GM19239 (cell line): ENCODE results near the gene TMEM60.

Experiments
- DNase-seq: peaks from one replicate; pipeline ENCODE4 v3.0.0; 2011; ENCODE audit warnings: low spot score; ENCODE audit not compliant: insufficient read length
- FAIRE-seq: peaks from 2 replicates; lab custom pipeline; 2011; peaks lifted over from hg19 to GRCh38; lab: Jason Lieb, UNC

Gene TMEM60

GRCh38 chr7:77783111-77783510, 15.1 kb downstream of the TMEM60 start:
- FAIRE-seq (no peak), DNase-seq (no peak)

GRCh38 chr7:77782383-77782782, 15.9 kb downstream of the TMEM60 start:
- DNase-seq (no peak), FAIRE-seq (no peak)

- peak; percentile 75 for FAIRE-seq
- no peak for DNase-seq
Measured at GRCh38 chr7:77778535-77778934, 19.7 kb downstream of the TMEM60 start.

- no peak for FAIRE-seq
- DNase-seq: no peak
Measured at GRCh38 chr7:77771901-77772300, 26.3 kb downstream of the TMEM60 start.

- no peak for FAIRE-seq
- DNase-seq: no peak
Measured at GRCh38 chr7:77770316-77770715, 27.9 kb downstream of the TMEM60 start.

- DNase-seq (no peak), FAIRE-seq (peak; percentile 51)
Measured at GRCh38 chr7:77766801-77767605, 31.2 kb downstream of the TMEM60 start.

GRCh38 chr7:77765906-77766800, 32.1 kb downstream of the TMEM60 start:
- DNase-seq: no peak
- FAIRE-seq: peak; percentile 28

GRCh38 chr7:77765481-77765880, 32.8 kb downstream of the TMEM60 start:
- FAIRE-seq: peak; percentile 26
- no peak for DNase-seq

- FAIRE-seq: peak; percentile 26
Measured at GRCh38 chr7:77760809-77761453, 37.3 kb downstream of the TMEM60 start.

GRCh38 chr7:77759294-77759889, 38.8 kb downstream of the TMEM60 start:
- DNase-seq (no peak), FAIRE-seq (peak; percentile 68)

More at GRCh38 chr7:77760809-77761453, 37.3 kb downstream of the TMEM60 start:
- DNase-seq: no peak

- DNase-seq: peak; percentile 8
- peak; percentile 77 for FAIRE-seq
Measured at GRCh38 chr7:77757589-77757988, 40.6 kb downstream of the TMEM60 start.

GRCh38 chr7:77753173-77753572, 45.1 kb downstream of the TMEM60 start:
- DNase-seq (no peak), FAIRE-seq (no peak)

GRCh38 chr7:77752016-77752415, 46.2 kb downstream of the TMEM60 start:
- FAIRE-seq (peak; percentile 4), DNase-seq (no peak)

- FAIRE-seq: no peak
- no peak for DNase-seq
Measured at GRCh38 chr7:77747718-77748117, 50.5 kb downstream of the TMEM60 start.

- no peak for FAIRE-seq
- no peak for DNase-seq
Measured at GRCh38 chr7:77747178-77747577, 51.1 kb downstream of the TMEM60 start.

- no peak for FAIRE-seq
Measured at GRCh38 chr7:77746824-77747165, 51.4 kb downstream of the TMEM60 start.

GRCh38 chr7:77746164-77746823, 51.9 kb downstream of the TMEM60 start:
- DNase-seq (no peak), FAIRE-seq (no peak)

More at GRCh38 chr7:77746824-77747165, 51.4 kb downstream of the TMEM60 start:
- DNase-seq: no peak

GRCh38 chr7:77745746-77746145, 52.5 kb downstream of the TMEM60 start:
- FAIRE-seq: no peak
- no peak for DNase-seq
